Stomach smooth muscle (tissue), 2 donors: Measurements from ENCODE around the gene CLPTM1.
"Not testable (repeated sequence)": the region's sequence is repeated elsewhere in the genome, so short reads cannot be mapped to it uniquely, and the experiment has no call there.

Experiments
- H3K27ac ChIP-seq: one replicate; pipeline ENCODE4 v1.7.0; 2013; ENCODE audit warnings: mild to moderate bottlenecking, low read length, inconsistent platforms
- H3K27me3 ChIP-seq, 2 donors: one replicate each; pipeline ENCODE4 v1.7.0; 2013; ENCODE audit warnings: low read length in 2 of 2; ENCODE audit not compliant: insufficient read depth in 2 of 2, control insufficient read depth in 1 of 2
- H3K36me3 ChIP-seq, 2 donors: one replicate each; pipeline ENCODE4 v1.7.0; 2013; ENCODE audit warnings: low read length in 2 of 2; ENCODE audit not compliant: control insufficient read depth in 2 of 2, insufficient read depth in 2 of 2
- H3K4me1 ChIP-seq: one replicate; pipeline ENCODE4 v1.7.0; 2013; ENCODE audit warnings: low read length; ENCODE audit not compliant: control insufficient read depth, insufficient read depth
- H3K4me3 ChIP-seq, 2 donors: one replicate each; pipeline ENCODE4 v1.7.0; 2013; ENCODE audit warnings: low read length in 2 of 2
- H3K9ac ChIP-seq, 2 donors: one replicate each; pipeline ENCODE4 v1.7.0; 2013; ENCODE audit warnings: low read length in 2 of 2, mild to moderate bottlenecking in 1 of 2
- H3K9me3 ChIP-seq, 2 donors: one replicate each; pipeline ENCODE4 v1.7.0; 2013; ENCODE audit warnings: low read length in 2 of 2; ENCODE audit not compliant: control insufficient read depth in 2 of 2
- donor health status: healthy.
- donor health status: Pancreatic carcinoma.

CLPTM1 gene

GRCh38 chr19:44960906-44961728 lies 5.9 kb downstream of the CLPTM1 start:
- no peak overlapping the region for H3K27ac ChIP-seq
- no peak overlapping the region for H3K9ac ChIP-seq
- H3K4me1 ChIP-seq: peaks cover 29% of the 10 kb centered on the region
- no peak overlapping the region for H3K4me3 ChIP-seq
- H3K36me3 ChIP-seq: peaks cover 8 to 25% of the 10 kb centered on the region in 2 donors
- no peaks in the 10 kb centered on the region for H3K9me3 ChIP-seq
- no peaks in the 10 kb centered on the region for H3K27me3 ChIP-seq

GRCh38 chr19:44961821-44962220 lies 6.6 kb downstream of the CLPTM1 start:
- Histone ChIP-seq H3K27me3 (no peaks in the 10 kb centered on the region), H3K27ac (no peak overlapping the region), H3K9me3 (no peaks in the 10 kb centered on the region), H3K9ac (no peak overlapping the region), H3K4me3 (no peak overlapping the region), H3K4me1 (peaks cover 22% of the 10 kb centered on the region), H3K36me3 (peaks cover 12 to 25% of the 10 kb centered on the region in 2 donors)

- no peak overlapping the region for H3K27ac ChIP-seq
- no peaks in the 10 kb centered on the region for H3K9me3 ChIP-seq
- H3K9ac ChIP-seq: no peak overlapping the region
- H3K27me3 ChIP-seq: no peaks in the 10 kb centered on the region
- H3K36me3 ChIP-seq: peaks cover 19 to 21% of the 10 kb centered on the region in 2 donors
- no peaks in the 10 kb centered on the region for H3K4me1 ChIP-seq
- no peak overlapping the region for H3K4me3 ChIP-seq
Measured at GRCh38 chr19:44968118-44968517, 12.9 kb downstream of the CLPTM1 start.

- H3K27ac ChIP-seq: no peak overlapping the region
- no peak overlapping the region for H3K4me3 ChIP-seq
- H3K4me1 ChIP-seq: no peaks in the 10 kb centered on the region
- no peaks in the 10 kb centered on the region for H3K27me3 ChIP-seq
- H3K9me3 ChIP-seq: no peaks in the 10 kb centered on the region
- H3K9ac ChIP-seq: no peak overlapping the region
- H3K36me3 ChIP-seq: peaks cover 22 to 24% of the 10 kb centered on the region in 2 donors
Measured at GRCh38 chr19:44968670-44969069, 13.5 kb downstream of the CLPTM1 start.

GRCh38 chr19:44969437-44969836 lies 14.3 kb downstream of the CLPTM1 start:
- Histone ChIP-seq H3K4me1 (no peaks in the 10 kb centered on the region), H3K4me3 (no peak overlapping the region), H3K9ac (no peak overlapping the region), H3K27me3 (no peaks in the 10 kb centered on the region), H3K36me3 (peaks cover 27 to 29% of the 10 kb centered on the region in 2 donors), H3K9me3 (no peaks in the 10 kb centered on the region), H3K27ac (no peak overlapping the region)

GRCh38 chr19:44971451-44971850 lies 16.3 kb downstream of the CLPTM1 start:
- not testable (repeated sequence) for H3K4me1 ChIP-seq, H3K9me3 ChIP-seq, H3K27ac ChIP-seq, H3K27me3 ChIP-seq, H3K9ac ChIP-seq, H3K4me3 ChIP-seq
- H3K36me3 ChIP-seq: peaks cover 33 to 43% of the 10 kb centered on the region in 2 donors

- Histone ChIP-seq H3K27ac (no peak overlapping the region), H3K27me3 (no peaks in the 10 kb centered on the region), H3K9ac (no peak overlapping the region), H3K36me3 (peaks cover 45 to 56% of the 10 kb centered on the region in 2 donors), H3K9me3 (no peaks in the 10 kb centered on the region), H3K4me3 (no peak overlapping the region), H3K4me1 (no peaks in the 10 kb centered on the region)
Measured at GRCh38 chr19:44972802-44973201, 17.6 kb downstream of the CLPTM1 start.

GRCh38 chr19:44973982-44974735 lies 19.0 kb downstream of the CLPTM1 start:
- peaks cover 41 to 59% of the 10 kb centered on the region in 2 donors for H3K36me3 ChIP-seq
- H3K27ac ChIP-seq: no peak overlapping the region
- H3K9me3 ChIP-seq: no peaks in the 10 kb centered on the region
- H3K4me3 ChIP-seq: no peak overlapping the region
- H3K27me3 ChIP-seq: no peaks in the 10 kb centered on the region
- no peaks in the 10 kb centered on the region for H3K4me1 ChIP-seq
- no peak overlapping the region for H3K9ac ChIP-seq

GRCh38 chr19:44974857-44975256 lies 19.7 kb downstream of the CLPTM1 start:
- H3K9ac ChIP-seq: no peak overlapping the region
- H3K27ac ChIP-seq: no peak overlapping the region
- H3K4me1 ChIP-seq: no peaks in the 10 kb centered on the region
- H3K27me3 ChIP-seq: no peaks in the 10 kb centered on the region
- no peaks in the 10 kb centered on the region for H3K9me3 ChIP-seq
- H3K4me3 ChIP-seq: no peak overlapping the region
- H3K36me3 ChIP-seq: peaks cover 48 to 63% of the 10 kb centered on the region in 2 donors

- H3K9ac ChIP-seq: no peak overlapping the region
- H3K36me3 ChIP-seq: peaks cover 48 to 66% of the 10 kb centered on the region in 2 donors
- no peak overlapping the region for H3K27ac ChIP-seq
- H3K4me3 ChIP-seq: no peak overlapping the region
- H3K9me3 ChIP-seq: no peaks in the 10 kb centered on the region
- H3K27me3 ChIP-seq: no peaks in the 10 kb centered on the region
- H3K4me1 ChIP-seq: no peaks in the 10 kb centered on the region
Measured at GRCh38 chr19:44975444-44975843, 20.3 kb downstream of the CLPTM1 start.

GRCh38 chr19:44984005-44984404 lies 28.8 kb downstream of the CLPTM1 start:
- no peak overlapping the region for H3K9ac ChIP-seq
- H3K27ac ChIP-seq: no peak overlapping the region
- no peak overlapping the region for H3K4me3 ChIP-seq
- no peaks in the 10 kb centered on the region for H3K27me3 ChIP-seq
- no peaks in the 10 kb centered on the region for H3K9me3 ChIP-seq
- no peaks in the 10 kb centered on the region for H3K4me1 ChIP-seq
- peaks cover 32 to 49% of the 10 kb centered on the region in 2 donors for H3K36me3 ChIP-seq
